IPS DF 4.7 (cell line): ENCODE measurements around the gene ZMAT5.
"Not testable (repeated sequence)": the region's sequence is repeated elsewhere in the genome, so short reads cannot be mapped to it uniquely, and the experiment has no call there.

Experiments used
- DNase-seq: peaks from one replicate; pipeline ENCODE4 v3.0.0-alpha.2; 2013; ENCODE audit warnings: low spot score; ENCODE audit errors: extremely low read depth

Gene ZMAT5

DNA sequence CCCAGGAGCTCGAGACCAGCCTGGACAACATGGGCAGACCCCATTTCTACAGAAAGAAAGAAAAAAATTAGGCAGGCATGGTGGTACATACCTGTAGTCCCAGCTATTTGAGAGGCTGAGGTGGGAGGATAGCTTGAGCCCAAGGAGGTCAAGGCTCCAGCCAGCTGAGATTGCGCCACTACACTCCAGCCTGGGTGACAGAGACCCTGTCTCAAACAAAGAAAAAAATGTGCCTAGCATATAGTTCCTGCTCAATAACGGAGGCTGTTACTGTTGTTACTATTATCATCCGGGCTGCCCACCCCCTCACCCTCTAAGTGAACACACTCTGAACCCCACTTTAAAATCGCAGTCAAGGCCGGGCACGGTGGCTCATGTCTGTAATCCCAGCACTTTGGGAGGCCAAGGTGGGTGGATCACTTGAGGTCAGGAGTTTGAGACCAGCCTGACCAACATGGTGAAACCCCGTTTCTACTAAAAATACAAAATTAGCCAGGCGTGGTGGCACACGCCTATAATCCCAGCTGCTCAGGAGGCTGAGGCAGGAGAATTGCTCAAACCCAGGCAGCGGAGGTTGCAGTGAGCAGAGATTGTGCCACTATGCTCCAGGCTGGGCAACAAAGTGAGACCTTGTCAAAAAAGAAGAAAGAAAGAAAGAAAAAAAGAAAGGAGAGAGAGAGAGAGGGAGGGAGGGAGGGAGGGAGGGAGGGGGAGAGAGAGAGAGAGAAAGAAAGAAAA is 12.0 kb downstream of the ZMAT5 start:
- DNase-seq: not testable (repeated sequence)

DNA sequence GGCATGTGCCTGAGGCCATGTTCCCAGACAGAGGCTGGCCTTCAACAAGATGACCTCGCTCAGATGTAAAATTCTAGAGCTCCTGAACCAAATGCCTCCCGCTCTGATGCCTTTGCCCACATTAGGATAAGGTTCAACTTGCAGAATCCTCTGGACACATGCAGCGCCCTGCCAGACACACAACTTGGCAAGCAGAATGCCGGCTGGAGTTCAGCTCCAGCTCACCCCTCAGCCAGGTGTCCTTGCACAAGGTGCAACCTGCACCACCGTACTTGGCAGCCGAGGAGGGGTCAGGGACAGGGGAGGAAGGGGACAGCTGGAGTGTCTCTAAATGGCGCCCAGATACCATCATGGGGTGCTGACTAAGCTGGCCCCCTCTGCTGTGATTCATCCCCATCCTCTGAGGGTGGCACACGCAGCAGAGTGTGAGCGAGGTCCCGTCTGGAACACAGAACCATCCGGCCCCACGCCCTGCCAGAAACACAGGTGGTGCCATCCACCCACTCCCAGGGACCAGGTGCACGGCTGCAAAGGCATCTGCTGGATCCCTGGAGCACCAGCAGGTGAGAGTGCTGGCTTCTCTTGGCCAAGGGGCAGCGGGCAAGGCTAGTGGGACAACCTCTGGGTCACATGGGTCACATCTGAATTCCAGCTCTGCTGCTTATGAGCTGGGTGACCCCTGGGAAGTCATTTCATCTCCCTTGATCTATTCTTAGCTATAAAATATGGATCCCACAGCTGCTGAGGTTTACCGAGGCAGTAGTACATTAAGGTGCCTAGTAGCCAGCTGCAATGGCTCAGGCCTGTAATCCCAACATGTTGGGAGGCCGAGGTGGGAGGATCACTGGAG is 12.8 kb downstream of the ZMAT5 start:
- DNase-seq: no peak

DNA sequence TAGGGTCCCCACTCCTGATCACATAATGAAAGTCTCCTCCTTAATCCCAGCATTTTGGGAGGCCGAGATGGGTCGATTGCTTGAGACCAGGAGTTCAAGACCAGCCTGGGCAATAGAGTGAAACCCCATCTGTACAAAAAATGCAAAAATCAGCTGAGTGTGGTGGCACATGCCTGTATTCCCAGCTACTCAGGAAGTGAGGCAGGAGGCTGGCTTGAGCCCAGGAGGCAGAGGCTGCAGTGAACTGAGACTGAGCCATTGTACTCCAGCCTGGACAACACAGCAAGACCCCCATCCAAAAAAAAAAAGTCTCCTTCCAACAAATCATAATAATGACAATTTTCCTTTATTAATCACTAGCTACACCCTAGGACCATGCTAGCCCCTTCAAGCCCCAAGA is 15.1 kb downstream of the ZMAT5 start:
- DNase-seq: no peak

DNA sequence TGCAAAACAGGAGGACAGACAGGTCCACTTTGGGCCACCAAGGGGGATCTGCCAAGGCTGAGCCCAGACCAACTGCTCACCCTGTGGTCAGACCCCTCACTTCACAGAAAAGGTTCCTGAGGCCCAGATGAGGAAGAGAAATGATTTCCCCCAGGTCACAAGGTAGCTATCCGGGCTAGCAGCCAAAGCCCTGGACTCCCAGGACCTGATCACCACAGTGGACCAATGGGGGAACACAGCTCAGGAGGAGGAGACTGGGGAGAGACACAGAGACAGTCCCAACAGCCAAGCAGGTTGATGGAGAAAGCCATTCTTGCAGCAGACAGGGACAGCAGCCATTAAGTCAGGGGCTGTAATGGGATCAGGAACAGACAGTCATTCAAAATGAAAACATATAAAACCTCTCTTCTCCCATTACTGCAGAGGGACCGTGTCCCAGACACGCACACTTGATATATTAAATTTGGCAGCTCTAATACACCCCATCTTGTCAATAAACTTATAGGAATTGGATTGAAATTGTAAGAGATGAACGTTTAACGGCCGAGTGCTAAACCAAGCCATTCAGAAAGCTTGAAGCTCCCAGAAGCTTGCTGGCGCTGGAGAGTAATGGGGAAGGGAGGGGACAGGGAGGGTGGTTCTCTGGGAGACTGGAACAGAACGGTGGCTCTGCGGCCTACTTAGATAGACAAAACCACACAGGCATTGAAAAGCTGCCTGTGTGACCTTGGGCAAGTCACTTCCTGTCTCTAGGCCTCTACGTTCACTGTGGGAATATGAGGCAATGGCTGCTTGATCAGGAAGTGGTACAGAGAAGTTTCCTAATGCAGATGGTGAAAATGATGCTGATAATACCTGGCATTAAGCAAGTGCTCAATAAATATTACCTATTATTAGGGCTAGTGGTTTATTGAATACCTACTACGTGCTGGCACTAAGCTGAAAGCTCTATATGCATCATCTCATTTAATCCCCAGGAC is 16.0 kb downstream of the ZMAT5 start:
- no peak for DNase-seq

DNA sequence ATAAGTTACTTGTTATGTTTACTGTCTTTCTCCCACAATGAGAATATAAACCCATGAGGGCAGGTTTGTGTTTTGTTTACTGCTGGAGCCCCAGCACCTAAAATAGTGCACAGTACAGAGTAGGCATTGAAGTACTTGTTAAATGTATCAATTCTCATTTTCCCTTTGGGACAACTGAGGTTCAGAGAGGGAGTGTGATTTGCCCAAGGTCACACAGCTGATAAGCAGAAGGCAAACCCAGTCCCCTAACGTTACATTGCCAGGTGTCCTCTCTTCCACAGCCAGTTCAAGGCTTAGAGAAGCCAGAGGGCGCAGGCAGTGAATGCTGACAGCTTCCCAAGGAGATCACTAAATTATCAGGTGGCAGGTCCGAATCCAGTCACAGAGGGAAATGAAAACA is 16.8 kb downstream of the ZMAT5 start:
- DNase-seq: no peak

DNA sequence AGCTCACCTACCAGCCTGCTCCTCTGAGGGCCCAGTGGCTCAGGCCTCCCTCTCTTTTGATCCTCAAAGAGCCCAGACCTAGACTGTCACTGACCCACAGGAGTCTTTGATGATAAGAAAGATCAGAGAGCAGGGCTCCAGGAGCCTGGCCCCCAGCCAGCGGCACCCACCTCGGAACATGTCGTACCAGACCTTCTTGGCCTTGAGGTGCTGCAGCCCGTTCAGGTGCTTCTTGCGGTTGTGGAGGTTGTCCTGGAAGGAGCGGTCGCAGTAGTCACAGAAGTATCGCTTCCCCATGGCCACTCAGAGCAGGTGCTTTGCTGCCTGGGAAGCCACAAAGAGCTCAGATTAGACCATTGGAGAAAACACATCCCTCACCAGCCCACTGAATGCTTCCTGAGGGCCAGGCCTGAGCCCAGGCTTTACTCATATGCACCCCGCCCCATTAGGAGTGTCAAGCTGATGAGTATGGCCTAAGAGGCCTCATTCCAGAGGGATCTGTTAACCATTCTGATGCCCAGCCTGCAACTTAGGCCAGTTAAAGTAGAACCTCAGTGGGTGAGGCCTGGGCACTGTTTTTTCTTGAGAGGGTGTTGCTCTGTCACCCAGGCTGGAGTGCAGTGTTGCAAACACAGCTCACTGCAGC is 18.4 kb downstream of the ZMAT5 start:
- no peak for DNase-seq

DNA sequence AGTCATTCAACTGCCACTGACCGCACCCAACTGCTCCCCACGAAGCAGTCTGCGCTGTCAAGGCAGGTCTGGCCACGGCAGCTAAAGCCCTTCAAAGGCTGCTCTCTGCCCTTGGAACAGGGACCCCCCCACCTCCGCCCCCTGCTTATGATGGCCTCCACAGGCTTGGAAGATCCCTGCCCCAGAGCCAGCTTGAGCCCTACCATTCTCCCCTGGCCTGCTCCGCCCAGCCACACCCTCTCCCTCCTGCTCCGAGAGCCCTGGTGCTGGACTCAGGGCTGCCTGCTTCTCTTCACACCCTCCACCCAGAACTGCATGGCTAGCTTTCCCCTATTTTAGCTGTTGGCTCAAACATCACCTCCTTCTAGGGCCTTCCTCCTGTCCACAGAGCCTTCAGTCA is 19.0 kb downstream of the ZMAT5 start:
- DNase-seq: no peak

DNA sequence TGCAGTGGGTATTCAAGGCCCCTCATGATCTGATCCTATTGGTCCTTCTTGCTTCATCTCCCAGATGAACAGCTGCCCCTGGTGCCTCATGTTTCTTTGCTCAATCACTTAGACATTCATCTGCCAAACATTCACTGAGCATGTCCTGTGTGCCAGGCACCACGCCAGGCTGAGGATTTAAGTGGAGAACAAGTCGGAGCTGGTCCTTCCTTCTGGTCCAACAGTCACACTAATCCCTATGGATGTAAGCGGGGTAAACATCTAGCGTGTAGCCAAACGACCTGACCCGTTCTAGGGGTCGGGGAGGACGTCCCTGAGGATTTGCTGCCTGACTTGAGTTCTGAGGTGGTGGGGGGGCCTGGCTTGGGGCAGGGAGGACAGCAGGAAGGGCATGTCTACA is 21.9 kb downstream of the ZMAT5 start:
- no peak for DNase-seq

DNA sequence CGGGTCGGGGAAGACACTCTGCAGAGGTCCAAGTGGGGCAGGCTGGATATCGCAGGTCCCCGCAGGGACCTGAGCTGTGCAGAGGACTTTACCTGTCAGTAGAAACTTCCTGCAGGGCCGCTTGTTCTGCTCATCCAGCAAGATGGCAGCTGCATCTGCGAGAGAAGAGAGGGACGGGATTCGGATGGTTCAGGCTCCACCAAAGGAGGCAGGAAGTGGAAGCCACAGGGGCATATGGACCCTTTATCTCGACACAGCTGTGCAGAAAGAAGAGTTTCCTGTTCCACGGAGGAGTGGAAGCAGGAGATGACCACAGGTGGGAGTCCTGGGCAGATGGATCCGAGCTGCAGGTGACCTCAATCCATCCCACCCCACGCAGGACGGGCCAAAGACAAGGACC is 24.5 kb downstream of the ZMAT5 start:
- no peak for DNase-seq

DNA sequence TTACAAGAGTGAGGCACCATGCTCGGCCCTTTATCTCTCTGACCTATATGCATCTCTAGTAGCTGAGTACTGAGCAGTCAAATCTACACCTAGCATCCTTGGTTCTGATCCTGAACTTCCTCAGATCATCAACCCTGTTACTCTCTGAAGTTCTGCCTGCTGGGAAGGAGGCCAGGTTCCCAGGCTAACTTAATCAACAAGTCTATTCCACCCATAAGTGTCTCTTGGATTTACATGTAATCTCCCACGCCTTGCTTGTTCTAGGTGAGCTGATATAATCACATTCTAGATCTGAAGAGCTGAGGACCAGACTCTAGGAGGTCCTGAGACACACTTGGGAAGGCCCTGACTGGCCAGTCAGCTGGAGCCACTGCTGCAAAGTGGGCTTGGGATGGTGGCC is 24.9 kb downstream of the ZMAT5 start:
- DNase-seq: no peak

DNA sequence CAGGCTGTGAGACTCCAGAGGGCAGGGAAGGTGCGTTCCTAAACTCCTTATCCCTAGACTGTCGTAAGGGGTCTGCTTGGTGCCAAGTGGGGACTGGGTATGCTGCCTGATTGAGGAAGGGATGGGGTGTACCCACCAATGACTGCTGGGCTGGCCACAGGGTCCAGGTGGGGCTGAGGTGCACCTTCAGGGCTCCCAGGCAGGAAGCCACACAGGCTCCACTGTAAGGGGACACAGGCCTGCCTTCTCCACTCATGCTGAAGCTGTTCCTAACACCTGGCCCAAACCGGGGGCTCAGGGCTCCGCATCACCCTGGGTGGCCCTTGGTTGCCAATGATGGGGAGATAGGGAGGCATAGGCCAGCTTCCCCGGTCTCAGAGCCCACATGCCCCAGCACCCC is 26.6 kb downstream of the ZMAT5 start:
- DNase-seq: no peak

DNA sequence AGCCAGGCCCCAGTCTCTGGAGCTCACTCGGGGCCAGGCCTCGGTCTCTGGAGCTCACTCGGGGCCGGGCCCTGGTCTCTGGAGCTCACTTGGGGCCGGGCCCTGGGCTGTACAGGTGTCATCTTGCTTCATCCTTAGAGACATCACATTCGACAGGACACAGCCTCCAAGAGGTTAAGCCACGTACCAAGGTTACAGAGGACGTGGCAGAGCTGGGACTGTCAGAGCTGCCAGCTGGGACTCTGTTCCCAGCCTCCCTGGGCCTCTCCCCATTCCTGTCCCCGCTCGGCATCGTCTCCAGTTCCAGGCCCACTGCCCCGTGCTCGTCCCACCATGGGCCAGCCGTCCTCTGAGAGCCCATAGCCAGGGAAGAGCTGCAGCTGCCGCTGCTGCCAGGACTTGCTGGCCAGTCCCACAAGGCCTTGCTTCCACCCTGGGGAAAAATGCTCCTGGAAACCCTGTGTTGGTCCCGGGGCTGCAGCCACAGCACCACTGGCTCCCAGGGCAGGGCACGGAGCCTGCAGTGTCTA is 27.4 kb downstream of the ZMAT5 start:
- no peak for DNase-seq

DNA sequence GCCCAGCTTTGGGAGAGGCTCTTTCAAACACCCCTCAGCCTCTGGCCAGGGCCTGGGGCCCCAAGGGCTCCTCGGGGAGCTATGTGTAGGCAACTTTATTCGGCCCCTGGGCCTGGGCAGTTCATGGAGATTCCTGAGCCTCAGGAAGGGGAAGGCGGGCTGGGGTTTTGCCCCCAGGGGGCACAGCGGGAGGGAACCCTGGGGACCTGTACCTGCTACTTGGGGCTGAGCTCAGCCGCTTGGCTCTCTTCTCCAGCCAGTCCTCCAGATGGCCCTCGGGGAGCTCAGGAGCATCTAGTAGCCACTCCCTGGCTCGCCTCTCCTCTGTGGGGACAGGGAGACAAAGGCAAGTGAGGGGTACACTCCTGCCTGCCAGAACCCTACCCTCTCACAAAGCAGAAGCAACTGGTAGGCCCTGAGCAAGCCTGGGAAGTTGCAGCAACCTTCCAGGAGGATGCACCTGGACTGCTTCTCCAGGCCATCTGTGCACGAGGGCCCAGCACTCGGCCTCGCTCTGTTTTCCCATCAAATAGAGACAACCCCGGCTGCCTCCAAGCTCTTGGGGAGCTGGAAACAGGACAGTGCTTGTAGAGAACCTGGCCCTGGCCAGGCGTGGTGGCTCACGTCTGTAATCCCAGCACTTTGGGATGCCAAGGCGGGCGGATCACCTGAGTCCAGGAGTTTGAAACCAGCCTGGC is 28.5 kb downstream of the ZMAT5 start:
- no peak for DNase-seq

DNA sequence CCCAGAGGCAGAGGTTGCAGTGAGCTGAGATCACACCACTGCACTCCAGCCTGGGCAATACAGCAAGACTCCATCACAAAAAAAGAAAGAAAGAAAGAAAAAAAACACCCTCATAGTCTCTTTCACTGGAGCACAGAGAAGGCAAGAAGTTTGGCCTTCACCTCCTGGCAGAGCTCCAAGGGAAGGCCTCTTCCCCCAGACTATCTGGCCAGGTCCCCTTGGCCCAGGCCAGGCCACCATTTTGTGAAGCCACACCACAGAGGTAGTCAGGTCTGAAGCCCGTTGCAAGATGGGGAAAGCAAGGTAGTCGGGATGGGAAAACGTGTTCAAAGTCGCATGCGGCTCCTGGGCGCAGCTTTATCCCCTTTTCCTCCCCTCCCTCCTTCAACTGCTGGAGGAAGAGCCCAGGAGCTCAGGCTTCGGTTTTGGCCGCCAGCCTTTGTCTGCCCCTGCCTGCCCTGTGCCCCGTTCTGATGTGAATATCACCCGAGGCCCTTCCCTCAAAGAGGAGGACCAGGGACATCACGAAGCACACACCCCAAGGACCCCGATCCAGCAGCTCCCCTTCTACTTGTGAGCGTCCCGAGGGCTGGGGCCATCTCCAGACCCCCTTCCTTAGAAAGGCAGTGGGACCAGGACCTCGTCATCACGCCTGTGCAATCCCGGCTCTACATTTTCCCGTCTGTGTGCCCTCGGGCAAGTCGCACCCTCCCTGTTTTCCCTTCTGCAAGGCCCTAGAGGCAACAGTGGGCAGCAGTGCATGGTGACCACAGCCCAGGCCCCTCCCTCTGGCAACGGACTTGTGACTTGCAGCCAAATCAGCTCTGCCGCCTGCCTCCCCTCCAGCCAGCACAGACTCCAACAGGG is 29.3 kb downstream of the ZMAT5 start:
- DNase-seq: no peak

DNA sequence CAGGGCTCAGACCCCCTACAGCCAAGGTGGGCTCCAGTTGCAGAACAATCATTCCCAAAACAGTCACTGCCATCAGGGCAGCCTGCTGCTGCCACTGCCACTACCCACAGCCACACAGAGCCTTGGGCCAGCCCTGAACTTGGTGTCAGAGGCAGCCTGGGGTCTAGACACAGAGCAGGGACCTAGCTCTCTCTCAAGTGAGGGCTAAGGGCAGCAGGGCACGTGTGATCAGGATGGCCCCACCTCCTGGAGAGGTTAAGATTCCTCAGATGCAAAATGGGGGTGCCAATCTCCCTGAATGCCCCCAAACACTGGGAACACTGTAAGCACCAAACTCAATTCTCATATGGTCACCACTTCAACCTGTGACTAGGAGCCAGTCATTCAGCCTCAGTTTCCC is 31.4 kb downstream of the ZMAT5 start:
- no peak for DNase-seq

DNA sequence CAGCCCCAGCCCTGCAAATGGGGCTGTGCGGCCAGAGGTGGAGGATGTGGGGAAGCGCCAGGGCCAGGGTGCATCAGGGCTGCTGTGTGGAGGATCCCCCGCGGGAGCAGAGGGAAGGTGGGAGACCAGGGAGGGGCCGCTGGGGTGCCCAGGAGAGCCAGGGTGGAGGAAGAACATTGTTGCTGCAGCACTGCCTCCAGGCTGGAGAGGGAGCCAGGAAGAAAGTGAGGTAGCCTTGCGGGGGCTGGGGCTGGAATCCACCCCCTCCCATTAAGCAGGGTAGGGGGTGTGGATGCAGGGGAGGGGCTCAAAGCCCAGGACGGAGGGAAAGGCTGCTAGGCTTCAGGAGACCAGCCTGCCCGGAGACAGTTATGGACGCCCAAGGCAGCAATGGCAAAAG is 32.0 kb downstream of the ZMAT5 start:
- no peak for DNase-seq

DNA sequence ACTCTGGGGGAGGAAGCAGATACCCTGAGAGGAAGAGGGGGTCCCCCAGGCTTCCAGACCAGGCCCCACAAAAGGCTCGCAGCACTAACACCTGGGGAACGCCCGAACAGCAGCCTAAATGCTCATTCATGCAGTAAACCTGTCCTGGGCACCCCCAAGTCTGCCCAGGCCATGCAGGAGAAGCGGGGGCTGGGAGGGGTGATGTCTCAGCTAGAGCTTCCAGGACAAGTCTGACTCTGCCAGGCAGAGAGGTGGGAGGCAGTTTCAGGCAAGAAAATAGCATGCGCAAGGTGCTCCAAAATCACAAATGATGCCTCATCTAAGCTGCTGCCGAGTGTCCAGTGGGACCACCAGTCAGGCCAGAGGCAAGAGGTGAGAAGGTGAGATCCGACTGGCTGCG is 32.4 kb downstream of the ZMAT5 start:
- no peak for DNase-seq

DNA sequence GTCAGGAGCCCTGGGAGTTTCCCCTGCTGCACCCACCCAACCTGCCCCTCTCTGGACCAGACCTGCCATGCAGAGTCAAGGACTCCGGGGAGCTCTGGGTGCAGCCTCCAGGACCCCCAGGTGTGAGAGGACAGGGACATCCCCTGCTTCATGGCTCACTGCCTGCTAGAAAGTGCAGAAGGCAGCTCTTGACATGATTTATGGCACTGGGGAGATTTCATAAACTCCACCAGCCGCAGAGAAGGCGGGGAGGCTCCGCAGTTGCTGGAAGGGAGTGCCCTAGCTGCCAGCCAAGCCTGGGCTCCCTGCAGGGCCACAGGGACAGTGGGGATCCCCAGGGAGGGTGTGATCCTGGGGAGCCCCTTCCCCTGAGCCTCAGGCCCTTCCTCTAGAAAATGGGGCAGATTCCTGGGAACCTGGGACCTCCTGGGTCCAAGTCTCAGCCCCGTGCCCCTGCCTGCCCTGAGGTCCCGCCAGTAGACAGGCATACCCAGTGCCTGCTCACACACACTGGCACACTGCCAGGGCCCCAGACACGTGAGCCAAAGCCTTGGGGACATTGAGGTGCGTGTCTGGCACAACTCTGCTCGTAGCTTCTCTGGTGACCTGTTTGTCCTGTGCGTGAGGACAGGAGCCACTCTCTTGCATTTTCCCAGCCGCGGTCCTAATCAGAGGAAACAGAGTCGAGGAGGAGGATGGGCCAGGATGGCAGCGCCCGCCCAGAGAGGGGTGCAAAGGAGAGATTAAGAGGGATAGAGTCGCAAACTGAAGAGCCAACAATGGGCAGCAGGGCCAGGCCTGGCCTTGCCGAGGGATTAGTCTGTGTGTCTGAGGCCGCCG is 33.2 kb downstream of the ZMAT5 start:
- DNase-seq: no peak

DNA sequence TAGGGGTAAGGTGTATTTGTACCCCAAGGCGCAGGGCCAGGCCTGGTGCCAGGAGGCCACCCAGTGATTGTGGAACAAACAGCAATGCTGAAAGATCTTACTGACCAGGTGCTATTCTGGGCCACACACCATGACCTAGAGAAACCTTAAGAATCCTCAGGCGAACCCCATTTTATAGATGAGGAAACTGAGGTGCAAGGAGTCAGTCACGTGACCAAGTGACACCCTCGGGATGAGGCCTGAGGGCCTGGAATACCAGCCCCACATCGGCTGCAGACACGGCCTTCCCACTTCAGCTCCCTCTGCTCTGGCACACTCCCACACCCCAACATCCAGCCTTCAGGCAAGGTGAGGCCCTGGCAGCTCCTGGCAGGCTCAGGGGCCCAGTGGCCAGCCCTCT is 33.9 kb downstream of the ZMAT5 start:
- DNase-seq: no peak
